Gastrocnemius medialis (tissue), 4 donors: ENCODE measurements around the gene APOBEC4.

Source experiments
- CTCF ChIP-seq, 5 experiments: fragments of 450-650 bp in 3 of 5; fragments of 200-600 bp in 2 of 5; sonication (generic) in 2 of 5; IDR thresholded peaks in 4 of 5; conservative IDR thresholded peaks in 1 of 5; 1 replicate in 4 of 5; 2 replicates in 1 of 5; pipeline ENCODE4 v1.5.1; 2016 to 2019; ENCODE audit warnings: antibody characterized with exemption in 5 of 5, mild to moderate bottlenecking in 3 of 5, moderate library complexity in 3 of 5
- POLR2A ChIP-seq, 2 donors: fragments of 450-650 bp; IDR thresholded peaks; one replicate each; pipeline ENCODE4 v1.6.1; 2017; ENCODE audit warnings: antibody characterized with exemption in 2 of 2, mild to moderate bottlenecking in 2 of 2, moderate library complexity in 2 of 2

- TF ChIP-seq CTCF (IDR thresholded peaks at IDR 0.05 in 4 of 5, conservative IDR thresholded peaks at IDR 0.05 in 1 of 5) (no peak), POLR2A (IDR thresholded peaks at IDR 0.05) (no peak)
Observed at GRCh38 chr1:183597656-183598347, 55.3 kb downstream of the APOBEC4 start.
